HepG2 (cell line): ENCODE data around the gene NAV2.

Experiments
- ATF6 ChIP-seq: sonication (generic); formaldehyde crosslinking; conservative IDR thresholded peaks from 2 replicates; pipeline ENCODE4 v1.4.0; 2020; ENCODE audit warnings: missing genetic modification reagents
- CREB1 ChIP-seq, 2 experiments: fragments of 450-650 bp in 1 of 2; IDR thresholded peaks; 2 replicates each; pipeline ENCODE4 v1.6.1; 2016 to 2017; ENCODE audit warnings: control low read depth in 1 of 2, mild to moderate bottlenecking in 1 of 2, missing compliant biosample characterization in 1 of 2, missing genetic modification characterization in 1 of 2
- CTCF ChIP-seq: sonication (generic); formaldehyde crosslinking; IDR thresholded peaks from 2 replicates; pipeline ENCODE4 v1.5.0; 2020; ENCODE audit warnings: mild to moderate bottlenecking, missing genetic modification reagents, moderate library complexity
- NFE2L2 ChIP-seq: fragments of 150-350 bp; IDR thresholded peaks from 2 replicates; pipeline ENCODE4 v1.6.1; 2014; ENCODE audit warnings: low read length
- PTBP1 ChIP-seq: fragments of 200-400 bp; formaldehyde crosslinking; IDR thresholded peaks from 2 replicates; pipeline ENCODE4 v1.6.1; 2018; ENCODE audit warnings: low read length, low read depth; ENCODE audit not compliant: poor library complexity, severe bottlenecking
- TAF1 ChIP-seq: sonication (generic); formaldehyde crosslinking; IDR thresholded peaks from 2 replicates; pipeline ENCODE4 v1.4.0; 2020; ENCODE audit warnings: missing genetic modification reagents

- TF ChIP-seq PTBP1, result no peak
- no peak for TF ChIP-seq CREB1 (IDR thresholded peaks at IDR 0.05)
- no peak for TF ChIP-seq CREB1 (CRISPR knock-in tag; IDR thresholded peaks at IDR 0.05)
- no peak for TF ChIP-seq TAF1
- TF ChIP-seq ATF6 (CRISPR knock-in tag), result no peak
- TF ChIP-seq CTCF (CRISPR knock-in tag), result no peak
- TF ChIP-seq NFE2L2, result no peak
These were observed 399.2 kb downstream of the NAV2 start for GRCh38 chr11:20111871-20112270.
